ENCODE measurements around the gene NUP35. TPM values are rescaled to one million over a fixed set of nuclear protein-coding genes. Genes with fewer than 3 reads are reported as not detected.
"Not testable (repeated sequence)": the region's sequence is repeated elsewhere in the genome, so short reads cannot be mapped to it uniquely, and the experiment has no call there.

The NUP35 gene
- total RNA-seq, 4 donors from 2014 or later: 8.7 to 27.0 (median 15.6) TPM

DNA sequence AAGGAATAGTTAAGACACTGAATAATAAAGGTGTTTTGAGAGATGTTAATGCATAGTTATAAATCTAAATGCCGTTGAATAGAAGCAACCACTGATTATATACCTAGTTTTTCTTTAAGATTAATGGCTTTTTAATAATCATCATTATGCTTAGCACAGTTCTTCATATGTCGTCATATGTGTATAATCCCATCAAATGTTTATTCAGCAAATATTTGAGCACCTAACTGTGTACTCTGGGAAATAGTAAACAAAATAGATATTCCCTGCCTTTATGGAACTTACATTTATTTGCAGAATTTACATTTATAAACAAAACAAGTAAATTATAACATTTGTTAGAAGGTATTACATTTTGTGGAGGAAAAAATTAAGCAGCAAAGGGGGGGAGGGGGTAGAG lies 9.8 kb downstream of the NUP35 start:
- H3K9me3 ChIP-seq: no peaks in the 10 kb centered on the region
- no peaks in the 10 kb centered on the region for H3K27me3 ChIP-seq
- DNase-seq (ENCODE audit: low spot score in 2 of 2): no peak
- no peak overlapping the region for H3K27ac ChIP-seq
- 72 to 96% methylated on average over 2 of the region's 2 CpGs for WGBS, 2 donors
- H3K4me1 ChIP-seq: no peaks in the 10 kb centered on the region
- TF ChIP-seq EP300 (IDR thresholded peaks at IDR 0.05): no peak
- TF ChIP-seq CTCF (IDR thresholded peaks at IDR 0.05): no peak
- TF ChIP-seq POLR2A (IDR thresholded peaks at IDR 0.05): no peak
- peaks cover 0 to 47% (median 0%) of the 10 kb centered on the region in 3 donors for H3K36me3 ChIP-seq
- no peak overlapping the region for H3K4me3 ChIP-seq

- Histone ChIP-seq H3K27ac (peak overlapping the region in 1 of 4 donors; percentile 10), H3K36me3 (peaks cover 0 to 37% (median 0%) of the 10 kb centered on the region in 3 donors), H3K4me3 (no peak overlapping the region), H3K4me1 (peaks cover 0 to 18% (median 0%) of the 10 kb centered on the region in 4 donors), H3K9me3 (peaks cover 0 to 3% (median 0%) of the 10 kb centered on the region in 4 donors), H3K27me3 (no peaks in the 10 kb centered on the region)
- no peak for DNase-seq (ENCODE audit: low spot score in 2 of 2)
- no peak for TF ChIP-seq EP300 (IDR thresholded peaks at IDR 0.05)
- no peak for TF ChIP-seq CTCF (IDR thresholded peaks at IDR 0.05)
- TF ChIP-seq POLR2A (IDR thresholded peaks at IDR 0.05): no peak
- 96% methylated on average over 1 of the region's 1 CpG for WGBS, 2 donors
Measured at GRCh38 chr2:183148955-183149354, 24.7 kb downstream of the NUP35 start.

GRCh38 chr2:183149489-183149888 lies 25.2 kb downstream of the NUP35 start:
- Histone ChIP-seq H3K4me1 (peaks cover 0 to 18% (median 0%) of the 10 kb centered on the region in 4 donors), H3K9me3 (no peaks in the 10 kb centered on the region), H3K36me3 (peaks cover 0 to 37% (median 0%) of the 10 kb centered on the region in 3 donors), H3K4me3 (no peak overlapping the region), H3K27ac (no peak overlapping the region), H3K27me3 (no peaks in the 10 kb centered on the region)
- WGBS, 2 donors: 64 to 70% methylated on average over 2 of the region's 2 CpGs
- peak in 1 of 2 donors; percentile 7 for DNase-seq (ENCODE audit: low spot score in 2 of 2)
- TF ChIP-seq CTCF (IDR thresholded peaks at IDR 0.05) (no peak), POLR2A (IDR thresholded peaks at IDR 0.05) (no peak), EP300 (IDR thresholded peaks at IDR 0.05) (no peak)

DNA sequence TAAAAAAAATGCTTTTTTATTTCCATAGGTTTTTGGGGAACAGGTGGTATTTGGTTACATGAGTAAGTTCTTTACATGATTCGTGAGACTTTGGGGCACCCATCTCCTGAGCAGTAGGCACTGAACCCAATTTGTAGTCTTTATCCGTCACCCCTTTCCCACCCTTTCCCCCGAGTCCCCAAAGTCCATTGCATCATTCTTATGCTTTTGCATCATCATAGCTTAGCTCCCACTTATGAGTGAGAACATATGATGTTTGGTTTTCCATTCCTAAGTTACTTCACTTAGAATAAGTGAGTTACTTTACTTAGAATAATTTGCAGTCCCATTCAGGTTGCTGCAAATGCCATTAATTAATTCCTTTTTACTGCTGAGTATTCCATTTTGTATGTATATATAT lies 28.0 kb downstream of the NUP35 start:
- peaks cover 0 to 28% (median 0%) of the 10 kb centered on the region in 3 donors for H3K36me3 ChIP-seq
- H3K9me3 ChIP-seq; DNase-seq (ENCODE audit: low spot score in 2 of 2); H3K27ac ChIP-seq; H3K4me3 ChIP-seq; H3K27me3 ChIP-seq: not testable (repeated sequence)
- H3K4me1 ChIP-seq: peaks cover 0 to 18% (median 0%) of the 10 kb centered on the region in 4 donors
- WGBS, 2 donors: 94 to 99% methylated on average over 3 of the region's 3 CpGs

DNA sequence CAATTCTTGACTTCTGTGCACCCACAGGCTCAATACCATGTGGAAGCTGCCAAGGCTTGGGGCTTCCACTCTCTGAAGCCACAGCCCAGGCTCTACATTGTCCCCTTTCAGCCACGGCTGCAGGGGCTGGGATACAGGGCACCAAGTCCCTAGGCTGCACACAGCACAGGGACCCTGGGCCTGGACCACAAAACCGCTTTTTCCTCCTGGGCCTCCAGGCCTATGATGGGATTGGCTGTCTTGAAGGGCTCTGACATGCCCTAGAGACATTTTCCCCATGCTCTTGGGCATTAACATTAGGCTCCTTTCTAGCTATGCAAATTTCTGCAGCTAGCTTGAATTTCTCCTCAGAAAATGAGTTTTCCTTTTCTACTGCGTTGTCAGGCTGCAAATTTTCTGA lies 29.7 kb downstream of the NUP35 start:
- H3K27me3 ChIP-seq: no peaks in the 10 kb centered on the region

DNA sequence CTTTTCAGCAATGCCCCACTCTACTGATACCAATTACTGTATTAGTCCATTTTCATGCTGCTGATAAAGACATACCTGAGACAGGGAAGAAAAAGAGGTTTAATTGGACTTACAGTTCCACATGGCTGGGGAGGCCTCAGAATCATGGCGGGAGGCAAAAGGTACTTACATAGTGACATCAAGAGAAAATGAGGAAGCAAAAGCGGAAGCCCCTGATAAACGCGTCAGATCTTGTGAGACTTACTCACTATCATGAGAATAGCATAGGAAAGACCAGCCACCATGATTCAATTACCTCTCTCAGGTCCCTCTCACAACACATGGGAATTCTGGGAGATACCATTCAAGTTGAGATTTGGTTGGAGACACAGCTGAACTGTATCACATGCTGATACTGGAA lies 30.5 kb downstream of the NUP35 start:
- H3K4me3 ChIP-seq; H3K27ac ChIP-seq; H3K27me3 ChIP-seq; DNase-seq (ENCODE audit: low spot score in 2 of 2); H3K4me1 ChIP-seq; H3K9me3 ChIP-seq: not testable (repeated sequence)
- 69 to 70% methylated on average over 4 of the region's 4 CpGs for WGBS, 2 donors
- peaks cover 0 to 41% (median 0%) of the 10 kb centered on the region in 3 donors for H3K36me3 ChIP-seq

More for the DNA sequence above, 29.7 kb downstream of the NUP35 start:
- no peaks in the 10 kb centered on the region for H3K9me3 ChIP-seq
- 100% methylated on average over 3 of the region's 3 CpGs for WGBS, 2 donors
- DNase-seq (ENCODE audit: low spot score in 2 of 2): no peak
- peaks cover 0 to 12% (median 0%) of the 10 kb centered on the region in 4 donors for H3K4me1 ChIP-seq
- TF ChIP-seq CTCF (IDR thresholded peaks at IDR 0.05): no peak
- TF ChIP-seq EP300 (IDR thresholded peaks at IDR 0.05): no peak
- no peak for TF ChIP-seq POLR2A (IDR thresholded peaks at IDR 0.05)
- H3K36me3 ChIP-seq: peaks cover 0 to 34% (median 0%) of the 10 kb centered on the region in 3 donors
- H3K27ac ChIP-seq: no peak overlapping the region
- no peak overlapping the region for H3K4me3 ChIP-seq
